ENCODE results near the gene LDLRAD3.

The LDLRAD3 gene

GRCh38 chr11:36219996-36220395, 276.1 kb downstream of the LDLRAD3 start (continued):
- TF ChIP-seq, protein P1, sequence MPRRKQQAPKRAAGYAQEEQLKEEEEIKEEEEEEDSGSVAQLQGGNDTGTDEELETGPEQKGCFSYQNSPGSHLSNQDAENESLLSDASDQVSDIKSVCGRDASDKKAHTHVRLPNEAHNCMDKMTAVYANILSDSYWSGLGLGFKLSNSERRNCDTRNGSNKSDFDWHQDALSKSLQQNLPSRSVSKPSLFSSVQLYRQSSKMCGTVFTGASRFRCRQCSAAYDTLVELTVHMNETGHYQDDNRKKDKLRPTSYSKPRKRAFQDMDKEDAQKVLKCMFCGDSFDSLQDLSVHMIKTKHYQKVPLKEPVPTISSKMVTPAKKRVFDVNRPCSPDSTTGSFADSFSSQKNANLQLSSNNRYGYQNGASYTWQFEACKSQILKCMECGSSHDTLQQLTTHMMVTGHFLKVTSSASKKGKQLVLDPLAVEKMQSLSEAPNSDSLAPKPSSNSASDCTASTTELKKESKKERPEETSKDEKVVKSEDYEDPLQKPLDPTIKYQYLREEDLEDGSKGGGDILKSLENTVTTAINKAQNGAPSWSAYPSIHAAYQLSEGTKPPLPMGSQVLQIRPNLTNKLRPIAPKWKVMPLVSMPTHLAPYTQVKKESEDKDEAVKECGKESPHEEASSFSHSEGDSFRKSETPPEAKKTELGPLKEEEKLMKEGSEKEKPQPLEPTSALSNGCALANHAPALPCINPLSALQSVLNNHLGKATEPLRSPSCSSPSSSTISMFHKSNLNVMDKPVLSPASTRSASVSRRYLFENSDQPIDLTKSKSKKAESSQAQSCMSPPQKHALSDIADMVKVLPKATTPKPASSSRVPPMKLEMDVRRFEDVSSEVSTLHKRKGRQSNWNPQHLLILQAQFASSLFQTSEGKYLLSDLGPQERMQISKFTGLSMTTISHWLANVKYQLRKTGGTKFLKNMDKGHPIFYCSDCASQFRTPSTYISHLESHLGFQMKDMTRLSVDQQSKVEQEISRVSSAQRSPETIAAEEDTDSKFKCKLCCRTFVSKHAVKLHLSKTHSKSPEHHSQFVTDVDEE (CRISPR knock-in tag; IDR thresholded peaks at IDR 0.05), result no peak
- TF ChIP-seq BACH2 (CRISPR knock-in tag; IDR thresholded peaks at IDR 0.05; ENCODE audit: borderline replicate concordance) (no peak), SNAI2 (CRISPR knock-in tag; IDR thresholded peaks at IDR 0.05) (no peak), ZNF70 (CRISPR knock-in tag; IDR thresholded peaks at IDR 0.05) (no peak)

DNA sequence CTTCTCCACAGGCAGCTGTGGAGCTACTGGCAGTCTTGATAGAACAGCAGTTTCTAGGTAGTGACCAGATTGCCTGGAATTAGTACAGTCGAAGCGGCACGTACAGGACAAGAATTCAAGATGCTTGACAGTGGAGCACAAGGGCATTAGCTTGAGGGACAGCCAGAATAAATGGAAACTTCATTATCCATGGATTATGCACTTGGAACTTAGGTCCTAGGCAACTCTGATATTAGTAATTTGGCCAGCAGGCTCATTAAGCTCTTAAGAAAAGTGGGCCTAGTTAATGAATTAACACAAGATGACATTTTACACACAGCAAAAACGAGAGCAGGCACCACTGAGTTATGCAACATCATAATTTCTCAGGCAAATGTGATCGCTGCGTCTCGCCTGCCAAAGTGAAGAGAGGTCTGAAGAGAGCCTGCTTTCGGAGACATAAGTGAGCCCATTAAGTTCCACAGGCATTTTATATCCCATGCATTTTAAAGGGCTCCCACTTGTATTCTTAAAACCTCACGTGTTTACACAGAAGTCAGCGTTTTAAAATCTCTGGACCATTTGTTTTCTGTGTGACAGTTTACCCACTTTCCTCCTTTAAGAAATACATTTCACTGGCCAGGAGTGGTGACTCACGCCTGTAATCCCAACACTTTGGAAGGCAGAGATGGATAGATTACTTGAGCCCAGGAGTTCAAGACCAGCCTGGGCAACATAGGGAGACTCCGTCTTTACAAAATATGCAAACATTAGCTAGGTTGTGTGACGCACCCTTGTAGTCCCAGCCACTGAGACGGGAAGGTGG, 279.2 kb downstream of the LDLRAD3 start:
- TF ChIP-seq POU6F1 (CRISPR knock-in tag; IDR thresholded peaks at IDR 0.05; ENCODE audit: borderline replicate concordance, low read depth), result no peak
- TF ChIP-seq, protein P2, sequence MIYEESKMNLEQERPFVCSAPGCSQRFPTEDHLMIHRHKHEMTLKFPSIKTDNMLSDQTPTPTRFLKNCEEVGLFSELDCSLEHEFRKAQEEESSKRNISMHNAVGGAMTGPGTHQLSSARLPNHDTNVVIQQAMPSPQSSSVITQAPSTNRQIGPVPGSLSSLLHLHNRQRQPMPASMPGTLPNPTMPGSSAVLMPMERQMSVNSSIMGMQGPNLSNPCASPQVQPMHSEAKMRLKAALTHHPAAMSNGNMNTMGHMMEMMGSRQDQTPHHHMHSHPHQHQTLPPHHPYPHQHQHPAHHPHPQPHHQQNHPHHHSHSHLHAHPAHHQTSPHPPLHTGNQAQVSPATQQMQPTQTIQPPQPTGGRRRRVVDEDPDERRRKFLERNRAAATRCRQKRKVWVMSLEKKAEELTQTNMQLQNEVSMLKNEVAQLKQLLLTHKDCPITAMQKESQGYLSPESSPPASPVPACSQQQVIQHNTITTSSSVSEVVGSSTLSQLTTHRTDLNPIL (CRISPR knock-in tag; IDR thresholded peaks at IDR 0.05; ENCODE audit: low read depth), result no peak
- no peak for TF ChIP-seq GLIS3 (CRISPR knock-in tag; IDR thresholded peaks at IDR 0.05)
- no peak for TF ChIP-seq TOX (CRISPR knock-in tag; IDR thresholded peaks at IDR 0.05; ENCODE audit: borderline replicate concordance)
- TF ChIP-seq ISL1 (CRISPR knock-in tag; IDR thresholded peaks at IDR 0.05), result no peak
- TF ChIP-seq PATZ1 (CRISPR knock-in tag; IDR thresholded peaks at IDR 0.05; ENCODE audit: borderline replicate concordance), result no peak
- no peak for TF ChIP-seq ZNF565 (CRISPR knock-in tag; conservative IDR thresholded peaks at IDR 0.05; ENCODE audit: low read depth)
- TF ChIP-seq ZFP30 (CRISPR knock-in tag; IDR thresholded peaks at IDR 0.05), result no peak
- no peak for TF ChIP-seq BACH2 (CRISPR knock-in tag; IDR thresholded peaks at IDR 0.05; ENCODE audit: borderline replicate concordance)
- no peak for TF ChIP-seq ARNTL (CRISPR knock-in tag; IDR thresholded peaks at IDR 0.05; ENCODE audit: borderline replicate concordance, low read depth)
- TF ChIP-seq OSR1 (CRISPR knock-in tag; IDR thresholded peaks at IDR 0.05), result no peak
- TF ChIP-seq SNAI2 (CRISPR knock-in tag; IDR thresholded peaks at IDR 0.05), result no peak
- TF ChIP-seq CSDC2 (CRISPR knock-in tag; IDR thresholded peaks at IDR 0.05), result no peak
- TF ChIP-seq ZFP3 (CRISPR knock-in tag; IDR thresholded peaks at IDR 0.05), result no peak
- no peak for TF ChIP-seq TCF4 (CRISPR knock-in tag; IDR thresholded peaks at IDR 0.05; ENCODE audit: borderline replicate concordance)
- no peak for TF ChIP-seq RARB (CRISPR knock-in tag; IDR thresholded peaks at IDR 0.05)
- no peak for TF ChIP-seq PPARA (CRISPR knock-in tag; IDR thresholded peaks at IDR 0.05; ENCODE audit: borderline replicate concordance)
- TF ChIP-seq CSRNP3 (CRISPR knock-in tag; IDR thresholded peaks at IDR 0.05), result no peak
- TF ChIP-seq ZC3H10 (CRISPR knock-in tag; IDR thresholded peaks at IDR 0.05), result no peak

More for the DNA sequence above, 279.2 kb downstream of the LDLRAD3 start:
- ATAC-seq, result peak; percentile 39

Measured in SK-N-SH treated with all-trans-retinoic acid at 6 μM for 48 hours (cell line).